GM10266 (cell line): ENCODE results near the gene USP53.

Experiments used
- DNase-seq: peaks from one replicate; pipeline ENCODE4 v3.0.0; 2012; ENCODE audit errors: extremely low spot score
- CTCF ChIP-seq: IDR thresholded peaks from 2 replicates; pipeline ENCODE4 v1.5.1; 2012; ENCODE audit warnings: mild to moderate bottlenecking, low read depth; ENCODE audit not compliant: control insufficient read depth, insufficient read depth; ENCODE audit errors: missing control alignments

Gene USP53

GRCh38 chr4:119190354-119190753 lies 22.2 kb upstream of the USP53 start:
- no peak for TF ChIP-seq CTCF
- DNase-seq, result no peak

DNA sequence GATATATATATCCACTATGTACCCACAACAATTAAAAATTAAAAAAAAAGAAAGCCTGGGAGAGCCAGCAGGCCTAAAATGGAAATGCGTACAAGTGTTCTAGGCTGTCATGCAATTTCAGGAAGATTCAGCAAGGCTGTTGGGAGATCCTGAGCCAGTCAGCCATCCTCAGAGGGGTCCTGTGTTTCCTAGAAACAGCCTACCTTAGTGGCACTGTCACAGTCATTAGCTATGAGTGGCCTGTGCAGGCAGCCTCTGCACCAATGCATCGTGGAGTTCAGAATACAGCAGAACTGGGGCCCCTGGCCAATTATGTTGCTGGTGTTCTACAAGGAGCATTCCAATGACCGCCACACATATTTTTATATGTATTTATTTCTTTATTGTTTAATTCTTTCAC lies 21.0 kb upstream of the USP53 start:
- no peak for TF ChIP-seq CTCF

GRCh38 chr4:119197772-119198212 lies 14.7 kb upstream of the USP53 start:
- no peak for TF ChIP-seq CTCF
- no peak for DNase-seq

More for the DNA sequence above, 21.0 kb upstream of the USP53 start:
- DNase-seq, result no peak

DNA sequence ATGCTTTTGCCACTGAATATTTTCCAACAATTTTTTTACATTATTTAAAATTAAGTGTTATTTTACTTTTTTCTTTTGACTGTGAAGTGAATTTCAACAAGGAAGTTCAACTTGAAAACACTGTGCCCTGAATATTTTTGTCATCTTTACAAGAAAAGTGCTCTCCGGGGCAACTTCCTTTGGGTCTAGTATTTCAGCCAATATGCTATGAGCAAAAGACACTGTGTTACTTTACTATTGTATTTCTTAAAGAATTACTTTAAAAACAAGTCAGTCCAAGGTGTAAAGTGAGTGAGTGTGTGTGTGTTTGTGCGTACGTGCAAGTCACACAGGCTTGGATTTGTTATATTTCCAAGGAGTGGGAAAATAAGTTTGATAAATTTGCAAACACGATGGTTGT lies 7.6 kb upstream of the USP53 start:
- no peak for DNase-seq
- TF ChIP-seq CTCF, result no peak

DNA sequence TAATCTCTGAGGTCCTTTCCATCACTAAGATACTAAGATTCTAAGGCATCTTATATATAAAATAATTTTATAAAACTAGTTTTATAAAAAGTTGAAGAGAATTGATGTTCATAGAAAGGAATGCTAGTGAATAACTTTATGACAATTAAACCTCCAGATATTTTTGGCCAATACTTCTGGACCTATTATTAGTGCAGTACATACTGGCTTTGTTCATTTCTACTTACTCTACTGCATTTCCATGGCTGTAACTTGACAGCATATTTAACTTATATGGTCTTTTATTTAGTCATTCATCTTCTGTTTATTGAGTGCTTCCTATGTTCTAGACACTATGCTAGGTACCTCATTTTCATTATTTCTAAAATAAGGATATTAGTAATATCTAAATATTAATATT lies 6.8 kb upstream of the USP53 start:
- TF ChIP-seq CTCF, result no peak
- no peak for DNase-seq

- DNase-seq, result no peak
- TF ChIP-seq CTCF, result no peak
Measured at GRCh38 chr4:119206178-119206577, 6.3 kb upstream of the USP53 start.

DNA sequence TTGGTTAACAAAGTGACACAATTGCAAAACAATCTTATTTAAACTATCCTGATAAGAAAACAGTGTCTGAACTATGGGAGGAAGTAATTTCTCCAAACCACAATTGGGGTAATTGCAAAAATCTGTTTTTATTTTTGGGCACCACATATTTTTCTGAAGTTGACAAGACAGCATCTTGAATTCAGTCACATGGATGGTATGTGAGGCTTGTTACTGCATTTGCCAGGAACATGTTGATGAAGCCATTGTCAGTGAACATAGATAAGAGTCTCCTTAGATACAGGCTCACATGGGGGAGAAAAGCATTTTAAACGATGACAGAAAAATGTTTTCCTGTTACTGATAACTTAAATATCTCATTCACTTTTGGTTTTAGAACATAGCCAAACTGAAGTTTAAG lies 5.5 kb upstream of the USP53 start:
- no peak for DNase-seq
- TF ChIP-seq CTCF, result no peak
